Measurements from ENCODE around the gene JMJD4.

JMJD4 gene

DNA sequence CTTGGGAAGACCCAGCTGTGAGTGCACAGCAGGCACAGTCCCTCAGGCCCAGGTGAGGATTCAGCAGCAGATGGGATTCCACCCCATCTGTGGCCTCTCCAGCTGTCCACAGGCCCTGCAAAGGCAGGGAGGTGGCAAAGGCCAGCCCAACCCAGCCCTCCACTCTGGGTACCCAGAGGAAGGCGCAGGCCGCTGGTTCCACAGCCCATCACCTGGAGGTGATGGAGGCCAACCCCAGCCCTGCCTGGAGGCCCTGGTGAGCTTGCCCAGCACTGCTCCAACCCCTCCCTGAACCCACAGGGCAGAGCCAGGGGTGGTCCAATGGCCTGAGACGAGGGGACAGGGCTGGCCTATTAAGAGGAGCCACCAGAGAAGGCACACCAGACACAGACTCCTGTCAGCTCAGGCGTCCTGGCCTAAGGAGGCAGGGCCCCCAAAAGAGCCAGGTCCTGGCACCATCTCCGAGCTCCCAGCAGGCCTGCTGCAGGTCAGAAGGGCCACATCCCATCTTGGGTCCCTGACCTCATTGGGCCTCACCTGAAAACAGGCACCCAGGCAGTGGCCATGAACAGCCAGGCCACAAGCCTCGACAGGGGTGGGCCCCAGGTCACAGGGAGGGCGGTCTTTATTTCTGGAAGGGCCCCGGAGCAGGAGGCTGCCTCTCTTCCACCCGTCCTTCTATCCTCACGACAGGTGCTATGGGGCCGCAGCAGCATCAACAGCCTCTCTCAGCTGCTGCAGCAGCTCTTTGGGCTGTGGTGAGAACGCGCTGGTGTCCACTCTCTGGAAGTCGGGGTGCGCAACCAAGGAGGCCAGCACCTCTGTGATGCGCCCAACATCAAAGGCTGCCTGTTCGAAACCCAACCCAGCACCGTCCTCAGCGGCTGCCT lies 3.2 kb downstream of the JMJD4 start:
- Histone ChIP-seq H3K4me1 (ENCODE audit: control insufficient read depth, insufficient read depth, low read length) (peaks cover 62% of the 10 kb centered on the region), H3K4me3 (ENCODE audit: low read length in 2 of 2) (no peak overlapping the region), H3K36me3 (ENCODE audit: control insufficient read depth in 2 of 2, insufficient read depth in 2 of 2, low read length in 2 of 2) (peaks cover 15 to 16% of the 10 kb centered on the region in 2 donors), H3K9me3 (ENCODE audit: control insufficient read depth in 2 of 2, low read length in 2 of 2) (no peaks in the 10 kb centered on the region), H3K27me3 (ENCODE audit: control insufficient read depth in 1 of 2, insufficient read depth in 2 of 2, low read length in 2 of 2) (no peaks in the 10 kb centered on the region), H3K9ac (ENCODE audit: low read length in 2 of 2) (no peak overlapping the region), H3K27ac (ENCODE audit: low read length) (no peak overlapping the region)

DNA sequence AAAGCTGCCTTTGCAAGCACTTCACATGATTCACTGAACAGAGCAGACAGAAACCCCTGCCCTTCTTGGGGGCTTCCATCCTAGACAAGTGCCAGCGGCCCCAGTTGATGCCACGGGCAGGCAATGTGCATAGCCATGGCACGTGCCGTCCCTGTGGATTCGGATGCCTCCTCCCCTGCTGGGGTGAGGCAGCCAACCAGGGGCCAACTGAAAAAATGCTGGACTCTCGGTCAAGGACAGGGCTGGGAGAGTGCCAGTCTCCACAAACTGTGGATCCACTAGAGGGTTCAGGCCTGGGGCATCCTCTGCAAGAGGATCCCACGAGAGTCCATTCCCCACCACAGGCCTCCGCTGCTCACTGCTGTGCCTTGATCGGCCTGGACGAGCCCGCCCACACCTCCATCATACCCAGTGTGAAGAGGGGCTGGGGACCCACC lies 3.8 kb downstream of the JMJD4 start:
- Histone ChIP-seq H3K36me3 (ENCODE audit: control insufficient read depth in 2 of 2, insufficient read depth in 2 of 2, low read length in 2 of 2) (peaks cover 15 to 16% of the 10 kb centered on the region in 2 donors), H3K4me3 (ENCODE audit: low read length in 2 of 2) (no peak overlapping the region), H3K27ac (ENCODE audit: low read length) (peak overlapping the region; percentile 64), H3K27me3 (ENCODE audit: control insufficient read depth in 1 of 2, insufficient read depth in 2 of 2, low read length in 2 of 2) (no peaks in the 10 kb centered on the region), H3K9me3 (ENCODE audit: control insufficient read depth in 2 of 2, low read length in 2 of 2) (no peaks in the 10 kb centered on the region), H3K4me1 (ENCODE audit: control insufficient read depth, insufficient read depth, low read length) (peaks cover 56% of the 10 kb centered on the region), H3K9ac (ENCODE audit: low read length in 2 of 2) (no peak overlapping the region)

DNA sequence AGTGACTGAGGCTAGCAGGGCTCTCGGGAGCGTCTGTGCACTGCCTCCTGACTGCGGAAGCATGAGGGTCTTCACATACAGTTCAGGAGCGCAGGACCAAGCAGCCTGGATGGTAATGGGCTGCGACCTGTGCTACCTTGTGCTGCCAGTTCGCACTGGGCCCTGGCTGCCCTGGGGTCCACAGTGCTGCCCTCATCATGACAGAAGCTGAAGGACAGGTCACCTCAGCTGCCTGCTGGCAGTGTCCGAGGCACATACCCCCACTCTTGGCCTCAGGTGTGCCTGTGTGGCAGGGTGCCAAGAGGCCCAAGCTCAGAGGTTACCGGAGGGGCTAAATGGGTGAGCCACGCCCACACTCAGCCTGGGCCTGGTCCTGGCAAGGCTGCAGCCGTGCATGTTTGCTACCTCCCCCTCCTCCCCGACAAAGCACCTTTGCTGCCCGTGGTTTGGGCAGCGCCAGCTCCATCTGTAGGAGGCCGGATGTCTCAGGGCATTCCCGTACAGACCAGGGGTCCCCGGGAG lies 4.4 kb downstream of the JMJD4 start:
- Histone ChIP-seq H3K9ac (ENCODE audit: low read length in 2 of 2) (no peak overlapping the region), H3K4me1 (ENCODE audit: control insufficient read depth, insufficient read depth, low read length) (peaks cover 51% of the 10 kb centered on the region), H3K27ac (ENCODE audit: low read length) (peak overlapping the region; percentile 64), H3K4me3 (ENCODE audit: low read length in 2 of 2) (no peak overlapping the region), H3K9me3 (ENCODE audit: control insufficient read depth in 2 of 2, low read length in 2 of 2) (no peaks in the 10 kb centered on the region), H3K36me3 (ENCODE audit: control insufficient read depth in 2 of 2, insufficient read depth in 2 of 2, low read length in 2 of 2) (peaks cover 15 to 16% of the 10 kb centered on the region in 2 donors), H3K27me3 (ENCODE audit: control insufficient read depth in 1 of 2, insufficient read depth in 2 of 2, low read length in 2 of 2) (no peaks in the 10 kb centered on the region)

DNA sequence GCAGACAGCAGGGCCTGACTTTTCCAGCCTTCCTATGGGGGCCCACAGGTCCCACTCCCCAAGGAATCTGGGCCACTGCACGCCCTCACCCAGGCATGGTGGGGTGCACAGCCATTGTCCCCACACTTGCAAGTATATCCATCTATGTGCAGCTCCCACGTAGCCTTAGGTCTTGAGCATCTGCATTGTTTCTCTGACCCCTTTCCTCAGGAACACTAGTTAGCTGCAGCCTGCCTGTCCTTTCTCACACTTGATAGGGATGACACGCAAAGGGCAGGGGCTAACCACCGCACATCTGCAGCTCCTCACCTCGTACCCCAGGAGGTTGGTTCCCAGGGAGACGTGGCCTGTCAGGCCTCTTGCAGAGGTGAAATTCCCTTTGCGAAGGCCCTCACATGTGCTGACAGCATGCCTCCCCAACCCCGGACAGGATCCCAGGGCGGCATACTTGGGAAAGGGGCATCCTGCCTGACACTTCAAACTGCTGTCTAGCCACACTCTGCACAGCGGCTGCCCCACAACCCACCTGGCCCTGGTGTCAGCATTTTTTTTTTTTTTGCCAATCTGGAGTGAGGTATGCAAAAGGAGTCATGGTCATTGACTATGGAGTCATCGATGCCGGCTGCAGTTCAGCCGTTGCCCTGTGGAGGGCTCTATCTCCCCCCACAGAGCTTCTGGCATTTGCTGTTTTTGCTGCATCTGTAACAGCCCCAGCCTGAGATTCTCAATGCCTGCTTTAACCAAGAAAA lies 5.0 kb downstream of the JMJD4 start:
- Histone ChIP-seq H3K9ac (ENCODE audit: low read length in 2 of 2) (no peak overlapping the region), H3K27ac (ENCODE audit: low read length) (peak overlapping the region; percentile 64)

GRCh38 chr1:227729144-227729880 lies 5.8 kb downstream of the JMJD4 start:
- Histone ChIP-seq H3K4me1 (ENCODE audit: control insufficient read depth, insufficient read depth, low read length) (peaks cover 43% of the 10 kb centered on the region), H3K27ac (ENCODE audit: low read length) (peak overlapping the region; percentile 64), H3K4me3 (ENCODE audit: low read length in 2 of 2) (peak overlapping the region; percentile 69 to 85)

More for the DNA sequence above, 5.0 kb downstream of the JMJD4 start:
- Histone ChIP-seq H3K4me1 (ENCODE audit: control insufficient read depth, insufficient read depth, low read length) (peaks cover 50% of the 10 kb centered on the region), H3K9me3 (ENCODE audit: control insufficient read depth in 2 of 2, low read length in 2 of 2) (no peaks in the 10 kb centered on the region), H3K27me3 (ENCODE audit: control insufficient read depth in 1 of 2, insufficient read depth in 2 of 2, low read length in 2 of 2) (no peaks in the 10 kb centered on the region), H3K36me3 (ENCODE audit: control insufficient read depth in 2 of 2, insufficient read depth in 2 of 2, low read length in 2 of 2) (peaks cover 15 to 16% of the 10 kb centered on the region in 2 donors), H3K4me3 (ENCODE audit: low read length in 2 of 2) (peak overlapping the region in 1 of 2 donors; percentile 8)

DNA sequence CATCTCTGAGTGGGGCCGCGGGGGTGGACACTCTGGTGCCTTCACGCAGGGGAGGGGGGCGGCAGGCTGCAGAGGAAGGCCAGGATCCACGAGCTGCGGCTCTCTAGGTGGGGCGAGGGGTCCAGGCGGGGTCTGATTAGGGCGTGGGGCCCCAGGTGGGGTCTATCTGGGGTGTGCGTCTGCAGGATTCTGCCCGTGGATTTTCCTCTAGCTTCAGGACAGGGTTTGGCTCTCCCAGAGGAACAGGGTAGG lies 6.3 kb downstream of the JMJD4 start:
- Histone ChIP-seq H3K4me3 (ENCODE audit: low read length in 2 of 2) (peak overlapping the region; percentile 69 to 85), H3K4me1 (ENCODE audit: control insufficient read depth, insufficient read depth, low read length) (peaks cover 38% of the 10 kb centered on the region), H3K36me3 (ENCODE audit: control insufficient read depth in 2 of 2, insufficient read depth in 2 of 2, low read length in 2 of 2) (peaks cover 15 to 16% of the 10 kb centered on the region in 2 donors), H3K9ac (ENCODE audit: low read length in 2 of 2) (peak overlapping the region; percentile 58 to 74), H3K9me3 (ENCODE audit: control insufficient read depth in 2 of 2, low read length in 2 of 2) (no peaks in the 10 kb centered on the region), H3K27me3 (ENCODE audit: control insufficient read depth in 1 of 2, insufficient read depth in 2 of 2, low read length in 2 of 2) (no peaks in the 10 kb centered on the region), H3K27ac (ENCODE audit: low read length) (peak overlapping the region; percentile 64)

More at GRCh38 chr1:227729144-227729880, 5.8 kb downstream of the JMJD4 start:
- H3K27me3 ChIP-seq (ENCODE audit: control insufficient read depth in 1 of 2, insufficient read depth in 2 of 2, low read length in 2 of 2): no peaks in the 10 kb centered on the region
- H3K9ac ChIP-seq (ENCODE audit: low read length in 2 of 2): peak overlapping the region; percentile 58 to 74
- peaks cover 15 to 16% of the 10 kb centered on the region in 2 donors for H3K36me3 ChIP-seq (ENCODE audit: control insufficient read depth in 2 of 2, insufficient read depth in 2 of 2, low read length in 2 of 2)
- H3K9me3 ChIP-seq (ENCODE audit: control insufficient read depth in 2 of 2, low read length in 2 of 2): no peaks in the 10 kb centered on the region

DNA sequence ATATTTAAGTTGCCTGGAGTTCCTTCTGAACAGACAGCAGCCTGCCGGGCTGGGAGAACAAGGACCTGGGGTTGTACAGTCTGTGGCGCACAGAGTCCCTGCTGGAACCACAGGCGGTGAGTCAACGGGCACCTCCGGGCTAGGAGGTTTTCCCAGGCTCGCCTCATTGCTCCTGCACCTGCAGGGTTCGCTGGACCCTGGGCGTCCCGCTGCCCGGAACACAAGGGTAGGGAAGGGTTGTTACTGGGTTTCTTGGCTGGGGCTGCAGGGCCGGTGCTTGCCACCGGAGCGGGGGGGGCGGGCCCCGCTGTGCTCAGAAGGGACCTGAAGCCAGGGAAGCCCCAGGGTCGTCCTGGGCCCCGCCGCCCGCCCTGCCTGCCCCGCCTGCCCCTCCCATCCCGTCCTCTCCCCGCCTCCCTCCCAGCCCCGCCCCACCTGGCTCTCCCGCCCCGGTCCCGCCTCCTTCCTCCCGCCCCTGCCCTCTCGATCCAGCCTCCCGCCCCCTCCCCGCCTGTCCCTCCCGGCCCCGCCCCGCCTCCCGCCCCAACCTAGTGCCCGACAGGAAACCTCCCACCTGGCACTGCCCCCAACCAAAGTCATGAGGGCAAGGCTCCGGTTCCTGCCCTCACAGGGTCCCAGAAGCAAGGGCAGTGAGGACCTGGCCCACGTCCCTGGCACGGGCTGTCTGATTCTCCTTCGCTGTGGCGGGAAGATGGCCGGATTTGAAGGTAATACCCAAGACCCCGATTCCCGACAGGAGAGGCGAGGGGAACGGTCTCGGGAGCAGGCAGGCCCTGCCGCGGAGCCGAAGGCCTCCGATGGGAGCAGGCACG lies 6.8 kb downstream of the JMJD4 start:
- H3K27ac ChIP-seq (ENCODE audit: low read length): peak overlapping the region; percentile 64
- H3K9me3 ChIP-seq (ENCODE audit: control insufficient read depth in 2 of 2, low read length in 2 of 2): no peaks in the 10 kb centered on the region
- peak overlapping the region; percentile 63 to 74 for H3K9ac ChIP-seq (ENCODE audit: low read length in 2 of 2)
- H3K4me3 ChIP-seq (ENCODE audit: low read length in 2 of 2): peak overlapping the region; percentile 81 to 85
- peaks cover 32% of the 10 kb centered on the region for H3K4me1 ChIP-seq (ENCODE audit: control insufficient read depth, insufficient read depth, low read length)
- H3K36me3 ChIP-seq (ENCODE audit: control insufficient read depth in 2 of 2, insufficient read depth in 2 of 2, low read length in 2 of 2): peaks cover 15% of the 10 kb centered on the region in 2 donors
- no peaks in the 10 kb centered on the region for H3K27me3 ChIP-seq (ENCODE audit: control insufficient read depth in 1 of 2, insufficient read depth in 2 of 2, low read length in 2 of 2)

DNA sequence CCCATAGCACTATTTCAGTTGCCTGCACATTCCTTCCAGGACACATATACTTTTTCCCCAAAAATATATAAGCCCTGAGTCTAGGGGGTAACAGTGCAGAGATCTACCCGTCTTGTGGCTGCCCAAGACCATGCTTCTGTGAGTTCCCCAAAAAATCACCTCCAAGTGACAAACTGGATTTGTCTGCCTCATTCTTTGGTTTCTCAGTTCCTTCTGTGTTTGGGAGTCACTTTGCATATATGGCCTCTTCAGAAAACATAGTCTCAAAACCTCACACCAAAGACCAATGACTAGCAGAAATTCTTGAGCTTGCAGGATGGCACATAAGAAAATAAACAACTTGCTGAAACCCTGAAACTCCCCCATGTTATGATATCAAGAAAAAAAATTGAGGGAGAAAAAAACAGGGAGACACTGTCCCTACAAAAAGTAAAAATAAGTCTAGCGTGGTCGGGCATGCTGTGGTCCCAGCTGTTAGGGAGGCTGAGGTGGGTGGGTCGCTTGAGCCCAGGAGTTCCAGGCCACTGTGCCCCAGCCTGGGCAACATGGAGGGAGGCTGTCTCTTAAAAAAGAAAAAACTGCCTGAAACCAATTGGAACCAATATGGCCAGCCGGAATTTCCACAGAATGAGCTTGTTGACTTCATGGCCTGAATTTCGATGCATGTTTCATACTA lies 8.0 kb downstream of the JMJD4 start:
- Histone ChIP-seq H3K9ac (ENCODE audit: low read length in 2 of 2) (no peak overlapping the region), H3K36me3 (ENCODE audit: control insufficient read depth in 2 of 2, insufficient read depth in 2 of 2, low read length in 2 of 2) (peaks cover 5 to 6% of the 10 kb centered on the region in 2 donors), H3K9me3 (ENCODE audit: control insufficient read depth in 2 of 2, low read length in 2 of 2) (peaks cover 0 to 2% of the 10 kb centered on the region in 2 donors), H3K27me3 (ENCODE audit: control insufficient read depth in 1 of 2, insufficient read depth in 2 of 2, low read length in 2 of 2) (no peaks in the 10 kb centered on the region), H3K27ac (ENCODE audit: low read length) (no peak overlapping the region), H3K4me3 (ENCODE audit: low read length in 2 of 2) (no peak overlapping the region), H3K4me1 (ENCODE audit: control insufficient read depth, insufficient read depth, low read length) (peaks cover 29% of the 10 kb centered on the region)

- Histone ChIP-seq H3K9me3 (ENCODE audit: control insufficient read depth in 2 of 2, low read length in 2 of 2) (peaks cover 0 to 9% of the 10 kb centered on the region in 2 donors), H3K27ac (ENCODE audit: low read length) (no peak overlapping the region), H3K9ac (ENCODE audit: low read length in 2 of 2) (no peak overlapping the region), H3K4me3 (ENCODE audit: low read length in 2 of 2) (no peak overlapping the region), H3K36me3 (ENCODE audit: control insufficient read depth in 2 of 2, insufficient read depth in 2 of 2, low read length in 2 of 2) (no peaks in the 10 kb centered on the region), H3K27me3 (ENCODE audit: control insufficient read depth in 1 of 2, insufficient read depth in 2 of 2, low read length in 2 of 2) (no peaks in the 10 kb centered on the region), H3K4me1 (ENCODE audit: control insufficient read depth, insufficient read depth, low read length) (peaks cover 29% of the 10 kb centered on the region)
Observed at GRCh38 chr1:227726318-227726717, 8.8 kb downstream of the JMJD4 start.
